DND-41 (cell line): ENCODE measurements around the gene SFTPA2.
"Not testable (repeated sequence)": the region's sequence is repeated elsewhere in the genome, so short reads cannot be mapped to it uniquely, and the experiment has no call there.

Source experiments
- EZH2 ChIP-seq: IDR thresholded peaks from 3 replicates; pipeline ENCODE4 v1.6.1; 2012; ENCODE audit warnings: borderline replicate concordance, low read depth, mild to moderate bottlenecking, moderate library complexity, low read length, inconsistent platforms; ENCODE audit not compliant: severe bottlenecking
- TF ChIP-seq, protein P1 (sequence below): IDR thresholded peaks from 2 replicates; pipeline ENCODE4 v1.5.1; 2012; ENCODE audit warnings: borderline replicate concordance, low read length, moderate library complexity, mild to moderate bottlenecking; ENCODE audit not compliant: poor library complexity, severe bottlenecking; ENCODE audit errors: extremely low read depth

DNA sequence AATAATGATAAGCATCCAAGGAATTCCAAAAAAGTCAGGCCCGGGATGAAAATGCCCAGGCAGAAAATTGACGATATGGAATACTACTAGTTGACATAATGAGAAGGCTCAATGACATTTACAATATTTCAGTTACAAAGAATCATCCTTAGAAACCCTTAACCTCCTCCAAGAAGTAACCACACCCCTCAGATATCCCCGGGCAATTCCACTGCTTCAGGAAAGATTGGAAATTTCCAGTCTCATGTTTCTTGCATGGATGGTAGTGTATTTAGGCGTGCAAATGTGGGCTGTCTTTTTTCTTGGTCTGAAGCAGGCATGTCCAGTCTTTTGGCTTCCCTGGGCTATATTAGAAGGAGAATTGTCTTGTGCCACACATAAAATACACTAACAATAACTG is 42.6 kb downstream of the SFTPA2 start:
- TF ChIP-seq, protein P1, sequence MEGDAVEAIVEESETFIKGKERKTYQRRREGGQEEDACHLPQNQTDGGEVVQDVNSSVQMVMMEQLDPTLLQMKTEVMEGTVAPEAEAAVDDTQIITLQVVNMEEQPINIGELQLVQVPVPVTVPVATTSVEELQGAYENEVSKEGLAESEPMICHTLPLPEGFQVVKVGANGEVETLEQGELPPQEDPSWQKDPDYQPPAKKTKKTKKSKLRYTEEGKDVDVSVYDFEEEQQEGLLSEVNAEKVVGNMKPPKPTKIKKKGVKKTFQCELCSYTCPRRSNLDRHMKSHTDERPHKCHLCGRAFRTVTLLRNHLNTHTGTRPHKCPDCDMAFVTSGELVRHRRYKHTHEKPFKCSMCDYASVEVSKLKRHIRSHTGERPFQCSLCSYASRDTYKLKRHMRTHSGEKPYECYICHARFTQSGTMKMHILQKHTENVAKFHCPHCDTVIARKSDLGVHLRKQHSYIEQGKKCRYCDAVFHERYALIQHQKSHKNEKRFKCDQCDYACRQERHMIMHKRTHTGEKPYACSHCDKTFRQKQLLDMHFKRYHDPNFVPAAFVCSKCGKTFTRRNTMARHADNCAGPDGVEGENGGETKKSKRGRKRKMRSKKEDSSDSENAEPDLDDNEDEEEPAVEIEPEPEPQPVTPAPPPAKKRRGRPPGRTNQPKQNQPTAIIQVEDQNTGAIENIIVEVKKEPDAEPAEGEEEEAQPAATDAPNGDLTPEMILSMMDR: not testable (repeated sequence)
- not testable (repeated sequence) for TF ChIP-seq EZH2
